HG03095 (cell line): Measurements from ENCODE around the gene ALG13.
"Not testable (repeated sequence)": the region's sequence is repeated elsewhere in the genome, so short reads cannot be mapped to it uniquely, and the experiment has no call there.

ENCODE experiments used
- ATAC-seq: cut with Tn5 transposase; IDR thresholded peaks from one replicate; pipeline ENCODE4 v1.9.1; 2021; ENCODE audit warnings: moderate library complexity; ENCODE audit not compliant: unreplicated experiment

Gene ALG13

GRCh38 chrX:111756486-111756885, 75.5 kb downstream of the ALG13 start:
- no peak for ATAC-seq

GRCh38 chrX:111759686-111760085, 78.7 kb downstream of the ALG13 start:
- ATAC-seq: no peak

GRCh38 chrX:111761578-111762135, 80.7 kb downstream of the ALG13 start:
- ATAC-seq: no peak

- ATAC-seq: no peak
Measured at GRCh38 chrX:111778591-111778990, 97.6 kb downstream of the ALG13 start.

- ATAC-seq: no peak
Measured at GRCh38 chrX:111779582-111779981, 98.6 kb downstream of the ALG13 start.

GRCh38 chrX:111784667-111785066, 103.7 kb downstream of the ALG13 start:
- ATAC-seq: no peak

GRCh38 chrX:111790054-111790453, 109.1 kb downstream of the ALG13 start:
- ATAC-seq: not testable (repeated sequence)
